AG10803 (cell line): Measurements from ENCODE around the gene NBEAL2.

Experiments used
- DNase-seq: peaks from one replicate; pipeline ENCODE4 v3.0.0; 2010; ENCODE audit warnings: low read depth
- H3K4me3 ChIP-seq: 2 replicates; pipeline ENCODE4 v1.5.1; 2011; ENCODE audit warnings: mild to moderate bottlenecking, low read length, control low read depth
- CTCF ChIP-seq: conservative IDR thresholded peaks from 2 replicates; pipeline ENCODE4 v1.5.1; 2011; ENCODE audit warnings: mild to moderate bottlenecking, low read length, control low read depth, inconsistent platforms

The NBEAL2 gene

GRCh38 chr3:46952813-46953212 lies 26.7 kb upstream of the NBEAL2 start:
- H3K4me3 ChIP-seq, result no peak overlapping the region
- DNase-seq, result no peak
- TF ChIP-seq CTCF, result no peak

GRCh38 chr3:46953234-46954010 lies 26.0 kb upstream of the NBEAL2 start:
- H3K4me3 ChIP-seq, result no peak overlapping the region
- TF ChIP-seq CTCF, result no peak
- no peak for DNase-seq

DNA sequence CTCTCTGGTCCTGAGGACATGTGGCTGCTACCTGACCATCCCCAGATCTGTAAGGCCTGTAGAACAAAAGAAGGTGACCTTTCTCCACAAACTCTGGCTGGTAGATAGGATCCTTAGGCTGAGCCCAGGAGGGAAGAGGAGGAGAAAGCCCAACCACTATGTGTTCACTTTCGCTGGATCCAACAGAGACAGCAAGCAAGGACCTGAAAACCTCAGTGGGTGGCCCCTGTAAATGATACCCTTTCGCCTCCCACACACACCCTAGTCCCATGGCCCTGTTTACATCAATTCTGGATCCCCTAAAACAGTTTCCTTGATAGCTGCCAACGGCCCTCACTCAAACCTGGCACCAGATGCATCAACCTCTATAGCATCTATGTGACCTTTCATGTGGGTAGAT lies 25.3 kb upstream of the NBEAL2 start:
- no peak overlapping the region for H3K4me3 ChIP-seq
- DNase-seq, result no peak
- no peak for TF ChIP-seq CTCF

DNA sequence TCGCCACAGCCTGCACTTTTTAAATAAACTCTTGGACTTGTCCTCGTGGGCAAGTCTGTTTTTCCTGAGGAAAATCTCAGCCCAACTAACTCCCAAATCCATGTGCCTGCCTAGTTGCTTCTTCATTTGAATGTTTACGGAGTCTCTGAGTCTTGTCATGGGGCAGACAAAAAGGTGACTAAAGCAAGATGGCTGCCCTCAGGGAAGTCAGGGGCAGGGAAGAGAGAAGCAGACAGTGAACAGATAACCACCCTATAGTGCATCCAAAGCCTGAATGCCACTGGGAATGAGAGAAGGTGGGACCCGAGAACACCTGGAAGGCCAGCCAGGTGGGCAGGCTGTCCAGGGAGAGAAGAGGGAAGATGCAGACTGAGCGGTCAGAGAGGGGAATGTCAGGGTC lies 24.3 kb upstream of the NBEAL2 start:
- no peak overlapping the region for H3K4me3 ChIP-seq
- TF ChIP-seq CTCF, result no peak
- no peak for DNase-seq

- no peak overlapping the region for H3K4me3 ChIP-seq
- no peak for TF ChIP-seq CTCF
- no peak for DNase-seq
Measured at GRCh38 chr3:46955801-46956259, 23.6 kb upstream of the NBEAL2 start.

DNA sequence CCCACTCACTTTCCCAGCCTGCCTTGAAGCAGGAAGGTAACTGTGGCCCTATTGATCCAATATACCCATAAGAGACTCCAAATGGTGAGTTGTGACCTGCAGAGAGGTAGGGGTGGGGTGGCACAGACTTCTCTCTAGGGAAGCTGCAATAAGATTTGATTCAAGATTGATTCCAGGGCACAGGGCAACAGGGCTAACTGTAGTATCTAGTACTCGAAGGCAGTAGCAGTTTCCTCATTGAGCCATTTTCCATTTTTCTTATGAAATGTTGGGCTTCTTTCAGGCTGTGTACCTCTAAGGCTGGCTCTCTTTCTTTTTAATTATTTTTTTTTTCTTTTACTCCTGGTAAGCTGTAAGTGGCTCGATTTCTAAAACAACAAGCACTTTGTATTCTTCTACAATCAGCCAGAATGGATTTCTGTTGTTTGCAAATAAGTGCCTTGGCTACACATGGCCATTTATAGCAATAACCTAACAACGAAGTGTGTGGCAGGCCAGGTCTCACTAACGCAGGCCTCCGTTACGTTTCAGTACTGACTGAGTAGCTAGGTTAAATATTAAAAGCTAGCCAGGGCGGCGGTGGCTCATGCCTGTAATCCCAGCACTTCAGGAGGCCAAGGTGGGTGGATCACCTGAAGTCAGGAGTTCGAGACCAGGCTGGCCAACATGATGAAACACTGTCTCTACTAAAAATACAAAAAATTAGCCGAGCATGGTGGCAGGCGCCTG lies 22.2 kb upstream of the NBEAL2 start:
- no peak overlapping the region for H3K4me3 ChIP-seq
- no peak for DNase-seq
- no peak for TF ChIP-seq CTCF
